ENCODE data around the gene OSBPL6.
A peak's percentile ranks its signal among the peaks of the same experiment; 100 is the strongest.
"Not testable (repeated sequence)": the region's sequence is repeated elsewhere in the genome, so short reads cannot be mapped to it uniquely, and the experiment has no call there.

The OSBPL6 gene

DNA sequence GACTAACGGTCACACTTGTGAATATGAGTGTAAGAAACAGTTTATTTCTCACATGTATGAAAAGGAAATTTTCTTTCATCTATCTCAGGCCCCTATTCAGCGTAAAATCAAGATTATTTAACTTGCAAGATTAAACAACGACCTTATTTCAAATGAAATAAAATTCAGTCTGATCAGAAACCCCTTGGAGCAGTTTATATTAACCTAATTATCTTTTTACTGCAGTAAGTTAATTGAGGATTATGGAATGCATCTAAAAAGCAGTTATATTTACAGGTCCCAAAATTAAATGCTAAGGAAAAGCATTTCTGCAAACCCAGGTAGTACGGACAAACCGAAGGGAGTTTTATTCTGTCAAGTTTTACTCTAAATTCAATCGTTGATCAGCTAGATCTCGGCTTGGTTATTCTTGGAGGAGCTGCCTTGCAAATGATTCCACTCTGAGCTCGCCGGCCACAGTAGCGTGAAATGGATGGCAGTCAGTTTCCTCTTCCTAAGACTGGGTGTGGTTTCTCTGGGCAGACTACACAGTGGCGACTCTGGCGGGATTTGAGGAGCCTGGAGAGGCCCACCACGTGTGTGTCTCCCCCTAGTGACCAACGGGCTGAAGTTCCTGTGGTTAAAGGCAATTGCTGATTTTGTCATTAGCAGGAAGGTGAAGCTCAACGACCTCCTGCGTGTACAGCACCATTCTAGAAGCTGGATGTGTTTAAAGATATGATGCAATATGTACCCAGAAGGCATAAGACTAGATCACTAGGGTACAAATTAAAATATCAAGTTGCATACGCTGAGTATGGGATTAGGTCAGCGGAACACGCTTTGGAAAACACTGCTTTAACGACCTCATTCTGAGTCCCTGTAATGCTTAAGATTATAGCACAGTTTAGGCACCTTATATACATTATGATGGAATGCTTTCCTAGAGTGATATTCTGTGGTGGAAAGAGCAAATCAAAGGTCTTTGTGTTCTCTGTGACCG is 220.2 kb downstream of the OSBPL6 start:
- DNase-seq = peak; percentile 96

- no peak for DNase-seq
Measured at GRCh38 chr2:178415979-178416378, 221.7 kb downstream of the OSBPL6 start.

GRCh38 chr2:178417916-178418315 is 223.6 kb downstream of the OSBPL6 start:
- DNase-seq = no peak

DNA sequence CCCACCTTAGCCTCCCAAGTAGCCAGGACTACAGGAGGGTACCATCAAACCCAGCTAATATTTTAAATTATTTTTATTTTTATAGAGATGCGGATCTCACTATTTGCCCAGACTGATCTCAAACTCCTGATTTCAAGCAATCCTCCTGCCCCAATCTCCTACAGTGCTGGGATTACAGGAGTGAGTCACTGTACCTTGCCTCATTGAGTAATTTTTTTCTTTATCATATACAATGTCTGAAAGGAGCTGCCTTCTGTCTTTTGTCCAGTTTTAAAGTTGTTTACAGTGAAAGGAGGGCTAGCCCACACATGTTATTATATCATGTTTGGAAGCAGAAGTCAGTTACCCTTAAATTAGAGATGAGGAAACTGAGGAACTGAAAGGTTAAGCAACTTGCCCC is 224.1 kb downstream of the OSBPL6 start:
- DNase-seq = peak; percentile 6

DNA sequence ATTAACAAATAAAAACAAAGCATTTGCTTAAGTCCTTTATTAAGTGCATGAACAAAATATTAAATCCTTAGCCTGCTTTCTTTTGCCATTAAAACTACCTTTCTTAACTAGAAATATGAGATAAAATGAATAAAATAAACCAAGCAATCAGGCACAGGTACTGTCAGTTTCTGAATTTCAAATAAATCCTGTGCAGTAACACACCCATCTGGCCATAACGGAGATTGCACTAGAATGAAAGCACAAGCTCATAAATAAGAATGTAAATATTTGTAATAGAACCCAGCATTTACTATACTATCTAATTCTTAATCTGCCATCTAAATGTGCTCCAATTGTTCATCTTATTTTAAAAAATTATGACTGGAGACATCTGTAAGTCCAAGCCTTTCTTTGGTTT is 224.8 kb downstream of the OSBPL6 start:
- DNase-seq = peak; percentile 31

DNA sequence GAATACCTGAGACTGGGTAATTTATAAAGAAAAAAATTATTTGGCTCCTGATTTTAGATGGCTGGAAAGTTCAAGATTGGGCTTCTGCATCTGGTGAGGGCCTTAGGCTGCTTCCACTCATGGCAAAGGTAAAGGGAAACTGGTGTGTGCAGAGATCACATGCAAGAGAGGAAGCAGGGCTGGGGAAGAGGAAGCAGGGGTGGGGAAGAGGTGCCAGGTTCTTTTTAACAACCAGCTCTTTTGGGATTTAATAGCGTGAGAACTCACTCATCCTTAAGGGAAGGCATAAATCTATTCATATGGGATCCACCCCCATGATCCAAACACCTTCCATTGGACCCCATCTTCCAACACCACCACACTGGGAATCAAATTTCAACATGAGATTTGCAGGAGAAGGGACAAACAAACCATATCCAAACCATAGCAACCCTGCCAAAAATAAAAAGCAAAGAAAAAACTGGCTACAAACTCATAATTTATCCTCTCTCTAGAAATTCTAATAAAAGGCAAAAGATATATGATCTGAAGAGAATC is 226.2 kb downstream of the OSBPL6 start:
- peak; percentile 14 for DNase-seq

DNA sequence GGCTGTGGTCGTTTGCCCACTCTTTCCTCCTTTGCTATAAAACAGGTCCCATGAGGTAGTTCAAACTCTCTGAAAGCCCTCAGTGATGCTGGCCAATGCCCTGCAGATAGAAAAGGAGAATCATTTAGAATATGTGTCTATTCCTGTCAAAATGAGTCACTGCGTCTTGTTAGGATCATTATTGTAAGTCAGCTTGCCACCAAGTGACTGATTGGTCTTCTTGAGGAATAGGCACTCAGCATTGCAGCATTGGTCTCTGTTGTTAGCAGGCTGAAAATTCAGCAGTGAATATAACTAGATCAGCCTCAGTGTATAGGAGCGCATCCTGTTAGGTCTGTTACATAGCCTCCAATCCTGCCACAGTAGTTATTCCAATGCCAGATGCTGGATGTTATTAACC is 227.8 kb downstream of the OSBPL6 start:
- no peak for DNase-seq

- DNase-seq = not testable (repeated sequence)
Measured at GRCh38 chr2:178423746-178424145, 229.4 kb downstream of the OSBPL6 start.

DNA sequence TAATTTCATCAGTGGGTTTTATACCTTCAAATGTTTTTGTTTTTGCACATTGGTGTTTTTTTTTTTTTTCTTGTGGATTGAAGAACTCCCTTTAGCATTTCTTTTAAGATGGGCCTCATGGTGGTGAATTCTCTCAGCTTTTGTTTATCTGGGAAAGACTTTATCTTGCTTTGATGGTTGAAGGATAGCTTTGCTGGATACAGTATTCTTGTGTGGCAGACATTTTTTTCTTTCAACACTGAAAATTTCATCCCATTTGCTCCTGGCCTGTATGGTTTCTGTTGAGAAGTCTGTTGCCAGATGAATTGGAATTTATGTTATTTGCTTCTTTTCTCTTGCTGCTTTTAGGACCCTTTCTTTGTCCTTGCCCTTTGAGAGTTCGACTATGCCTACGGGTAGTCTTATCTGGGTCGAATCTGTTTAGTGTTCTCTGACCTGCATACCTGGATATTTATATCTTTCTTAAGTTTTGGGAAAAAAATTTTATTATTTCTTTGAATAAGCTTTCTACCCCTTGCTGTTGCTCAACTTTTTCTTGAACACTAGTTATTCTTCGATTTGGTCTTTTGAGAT is 231.0 kb downstream of the OSBPL6 start:
- no peak for DNase-seq

GRCh38 chr2:178426388-178426787 is 232.1 kb downstream of the OSBPL6 start:
- DNase-seq = no peak

DNA sequence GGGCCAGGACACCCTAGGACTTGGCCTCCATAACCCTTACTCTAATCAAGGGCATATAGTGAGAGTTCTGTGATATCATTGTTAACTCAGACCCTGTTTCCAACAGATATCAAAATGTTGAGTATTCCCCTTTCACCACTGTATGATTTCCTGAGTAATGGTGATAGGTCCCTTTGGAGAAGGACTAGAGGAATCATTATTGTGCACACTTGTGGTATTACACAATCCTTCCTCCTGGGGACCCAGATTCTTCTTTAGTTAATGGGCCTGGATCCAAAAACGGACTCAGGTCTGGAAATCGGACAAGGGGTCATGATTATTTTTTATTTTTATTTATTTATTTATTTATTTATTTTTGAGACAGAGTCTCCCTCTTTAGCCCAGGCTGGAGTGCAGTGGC is 233.1 kb downstream of the OSBPL6 start:
- DNase-seq = no peak

DNA sequence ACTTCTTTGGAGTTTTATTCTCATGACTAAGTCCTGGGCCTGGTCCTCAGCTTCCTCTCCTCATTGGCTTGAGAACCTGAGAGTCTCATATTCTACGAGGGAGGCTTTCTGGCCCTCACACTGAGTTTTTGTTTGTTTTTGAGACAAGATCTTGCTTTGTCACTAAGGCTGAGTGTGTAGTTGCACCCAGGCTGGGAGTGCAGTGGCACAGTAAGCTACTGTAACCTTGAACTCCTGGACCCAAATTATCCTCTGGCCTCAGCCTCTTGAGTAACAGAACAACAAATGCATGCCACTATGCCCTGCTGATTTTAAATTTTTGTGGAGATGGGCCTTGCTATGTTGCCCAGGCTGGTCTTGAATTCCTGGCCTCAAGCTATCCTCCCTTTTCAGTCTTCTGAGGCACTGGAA is 234.1 kb downstream of the OSBPL6 start:
- DNase-seq = no peak

DNA sequence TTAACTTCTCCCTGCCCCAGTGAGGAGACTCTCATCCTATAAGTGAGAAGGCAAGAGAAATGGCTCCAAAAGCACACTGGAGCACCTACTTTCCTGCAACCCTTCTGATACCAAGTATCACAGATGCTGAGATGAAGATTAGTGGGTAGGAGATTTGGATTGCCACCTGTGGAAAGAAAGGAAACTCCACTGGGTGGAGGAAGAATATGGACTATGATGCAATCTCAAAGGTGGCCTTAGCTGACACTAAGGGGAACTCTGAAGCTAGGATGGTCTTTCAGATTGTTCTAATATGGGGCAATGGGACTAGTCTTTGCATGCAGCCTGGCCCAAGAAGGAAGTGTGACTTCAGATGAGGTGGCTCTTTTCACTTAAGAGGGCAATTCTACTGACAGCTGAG is 235.0 kb downstream of the OSBPL6 start:
- no peak for DNase-seq

DNA sequence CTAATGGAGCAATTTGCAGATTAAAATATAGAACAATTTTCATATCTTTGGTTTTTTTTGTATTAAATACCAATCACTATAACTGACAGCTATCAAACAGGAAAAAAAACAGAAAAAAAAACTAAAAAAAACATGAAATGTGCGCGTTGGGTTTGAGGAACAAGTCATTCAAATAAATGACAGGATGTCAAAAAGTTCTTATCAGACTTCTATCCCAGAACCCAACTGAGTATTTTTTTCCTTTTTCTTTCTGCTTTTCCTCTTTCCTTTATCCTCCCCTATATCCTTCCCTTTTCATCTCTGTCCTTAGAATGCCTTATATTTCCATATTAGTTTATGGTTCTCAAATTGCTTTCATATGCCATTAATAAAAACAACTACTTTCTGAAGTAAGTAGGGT is 242.3 kb downstream of the OSBPL6 start:
- DNase-seq = no peak

DNA sequence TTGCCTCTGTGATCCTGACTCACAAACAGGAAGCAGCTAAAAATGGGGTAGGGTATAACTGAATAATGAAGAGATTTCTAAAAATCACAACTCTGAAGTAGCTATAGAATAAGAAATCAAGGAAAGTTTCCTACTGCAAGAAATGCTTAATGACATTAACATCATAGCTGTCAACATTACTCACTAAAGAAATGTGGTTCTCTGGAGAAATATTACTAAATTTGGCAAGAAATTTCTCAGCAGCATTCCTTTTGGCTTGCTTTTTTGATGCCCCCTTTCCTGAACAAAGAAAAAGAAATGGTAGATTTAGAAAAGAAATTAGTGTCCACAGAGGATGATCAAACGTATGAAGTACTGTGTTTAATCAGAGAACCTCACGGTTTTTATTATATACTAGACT is 247.1 kb downstream of the OSBPL6 start:
- no peak for DNase-seq

- DNase-seq = no peak
Measured at GRCh38 chr2:178448968-178449661, 254.8 kb downstream of the OSBPL6 start.

DNA sequence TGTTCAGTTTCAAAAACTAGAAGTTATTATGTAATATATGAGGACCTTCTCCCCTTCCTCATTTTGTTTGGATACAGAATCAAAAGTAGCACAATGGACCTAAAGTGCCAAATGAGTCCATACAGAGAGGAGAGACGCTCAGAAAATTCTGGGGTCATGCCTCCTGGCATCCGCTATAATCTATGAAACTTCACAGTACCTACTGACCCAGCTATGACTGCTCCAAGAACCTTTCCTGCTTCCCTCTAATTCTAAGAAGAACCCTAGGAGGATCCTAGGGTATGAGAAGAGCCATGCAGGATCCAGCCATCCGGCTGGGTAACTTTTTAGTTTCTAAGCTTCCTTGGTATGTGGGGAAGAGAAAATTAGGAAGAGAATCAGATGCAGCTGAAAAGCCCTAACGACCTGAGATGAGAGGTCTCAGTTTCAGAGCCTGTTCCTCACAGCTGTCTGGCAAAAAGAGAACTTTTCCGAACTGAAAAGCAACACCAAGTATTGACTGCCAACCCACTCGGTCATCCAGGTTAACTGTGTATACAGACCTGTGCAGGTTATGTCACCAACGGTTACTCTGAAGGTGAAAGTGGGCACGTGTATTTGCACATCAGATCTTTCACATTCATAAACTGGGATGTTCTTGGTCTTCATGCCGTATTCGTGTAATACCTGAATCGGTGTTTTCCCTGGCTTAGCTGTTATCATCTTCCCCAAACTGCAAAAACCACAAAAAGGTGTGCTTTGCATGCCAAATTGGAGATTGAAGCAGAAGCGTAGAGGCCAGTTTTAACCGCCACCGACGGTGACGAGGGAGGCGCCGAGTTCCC is 255.6 kb downstream of the OSBPL6 start:
- DNase-seq = peak; percentile 58

GRCh38 chr2:178450524-178450773 is 256.1 kb downstream of the OSBPL6 start:
- no peak for DNase-seq

GRCh38 chr2:178450774-178451525 is 256.6 kb downstream of the OSBPL6 start, which contains the start of the genes PJVK and PRKRA:
TSS of gene PJVK (plus strand) at chr2:178451378. CDS start at chr2:178453410, 2,032 bp downstream.
TSS of gene PRKRA (minus strand) at chr2:178451175. CDS start at chr2:178451030, 145 bp downstream.
- peak; percentile 96 for DNase-seq

GRCh38 chr2:178452334-178452733 is 258.0 kb downstream of the OSBPL6 start:
- DNase-seq = no peak

Measured in NCI-H69 (cell line).